Upper lobe of right lung (tissue), 1 donor: ENCODE measurements around the gene KLF13. TPM values are rescaled to one million over a fixed set of nuclear protein-coding genes. Genes with fewer than 3 reads are reported as not detected.

Experiments used
- ATAC-seq: fragments of 200-7000 bp; cut with Tn5 transposase; one replicate; pipeline ENCODE4 v1.9.1; 2020; ENCODE audit warnings: mild to moderate bottlenecking, moderate library complexity
- DNase-seq: peaks from one replicate; pipeline ENCODE4 v3.0.0-alpha.2; 2020
- H3K27ac ChIP-seq: fragments of 200-600 bp; one replicate; pipeline ENCODE4 v1.8.0; 2022
- H3K27me3 ChIP-seq: fragments of 200-600 bp; one replicate; pipeline ENCODE4 v1.8.0; 2022; ENCODE audit warnings: mild to moderate bottlenecking
- H3K36me3 ChIP-seq: fragments of 200-600 bp; one replicate; pipeline ENCODE4 v1.8.0; 2022
- H3K4me1 ChIP-seq: fragments of 200-600 bp; one replicate; pipeline ENCODE4 v1.8.0; 2022
- H3K4me3 ChIP-seq: fragments of 200-600 bp; one replicate; pipeline ENCODE4 v1.8.0; 2022; ENCODE audit warnings: mild to moderate bottlenecking
- H3K9me3 ChIP-seq: fragments of 200-600 bp; one replicate; pipeline ENCODE4 v1.8.0; 2022
- CTCF ChIP-seq: fragments of 200-600 bp; IDR thresholded peaks from one replicate; pipeline ENCODE4 v1.8.0; 2022; ENCODE audit warnings: antibody characterized with exemption
- intact Hi-C: fragments of 100-400 bp; cut with DNase I; formaldehyde crosslinking; loops from one replicate; pipeline ENCODE4 v1.11.0; 2022
- total RNA-seq: library from RNA; stranded (reverse); fragmentation: NEBNext Ultra II Directional; extraction: Animal tissue kit (Norgen Biotek cat#: 25700); gene quantifications from one replicate; pipeline ENCODE4 v1.2.1, GENCODE V29; 2021
- donor health status: DM: no; HTN: yes; CAD: no; lungs with severe emphysema.

Gene KLF13
- total RNA-seq, 1 donor from 2014 or later: 176 TPM

- H3K4me3 ChIP-seq: no peak overlapping the region
- intact Hi-C loops: no loop called here
- H3K27me3 ChIP-seq: no peaks in the 10 kb centered on the region
- peak; percentile 83 for DNase-seq
- H3K36me3 ChIP-seq: no peaks in the 10 kb centered on the region
- TF ChIP-seq CTCF: no peak
- peaks cover 24% of the 10 kb centered on the region for H3K4me1 ChIP-seq
- peak; percentile 78 for ATAC-seq
- no peak overlapping the region for H3K27ac ChIP-seq
- no peaks in the 10 kb centered on the region for H3K9me3 ChIP-seq
Observed at GRCh38 chr15:31296646-31297574, 29.7 kb upstream of the KLF13 start.

GRCh38 chr15:31297575-31298456, 28.8 kb upstream of the KLF13 start:
- intact Hi-C loops: no loop called here
- Histone ChIP-seq H3K9me3 (no peaks in the 10 kb centered on the region), H3K4me1 (peaks cover 24% of the 10 kb centered on the region), H3K36me3 (no peaks in the 10 kb centered on the region), H3K27me3 (no peaks in the 10 kb centered on the region), H3K27ac (no peak overlapping the region), H3K4me3 (no peak overlapping the region)
- TF ChIP-seq CTCF: no peak
- DNase-seq (peak; percentile 36), ATAC-seq (no peak)

GRCh38 chr15:31298707-31299172, 27.9 kb upstream of the KLF13 start:
- H3K9me3 ChIP-seq: no peaks in the 10 kb centered on the region
- H3K27me3 ChIP-seq: no peaks in the 10 kb centered on the region
- no peaks in the 10 kb centered on the region for H3K36me3 ChIP-seq
- peaks cover 34% of the 10 kb centered on the region for H3K4me1 ChIP-seq
- intact Hi-C loops: no loop called here
- H3K4me3 ChIP-seq: no peak overlapping the region
- no peak overlapping the region for H3K27ac ChIP-seq
- ATAC-seq (no peak), DNase-seq (peak; percentile 31)
- TF ChIP-seq CTCF: no peak

GRCh38 chr15:31300208-31300661, 26.4 kb upstream of the KLF13 start:
- Histone ChIP-seq H3K27me3 (no peaks in the 10 kb centered on the region), H3K4me3 (no peak overlapping the region), H3K9me3 (no peaks in the 10 kb centered on the region), H3K27ac (no peak overlapping the region), H3K36me3 (no peaks in the 10 kb centered on the region), H3K4me1 (peaks cover 35% of the 10 kb centered on the region)
- DNase-seq (peak; percentile 53), ATAC-seq (no peak)
- TF ChIP-seq CTCF: no peak
- intact Hi-C loops: loop anchor here (10.0 kb wide), 1 partner anchor 45 kb away; no protein-coding TSS in a partner anchor

GRCh38 chr15:31300981-31301672, 25.5 kb upstream of the KLF13 start:
- ATAC-seq (no peak), DNase-seq (peak; percentile 60)
- no peak overlapping the region for H3K27ac ChIP-seq
- H3K27me3 ChIP-seq: no peaks in the 10 kb centered on the region
- H3K4me3 ChIP-seq: no peak overlapping the region
- no peaks in the 10 kb centered on the region for H3K36me3 ChIP-seq
- H3K4me1 ChIP-seq: peaks cover 29% of the 10 kb centered on the region
- TF ChIP-seq CTCF: no peak
- intact Hi-C loops: loop anchor here (10.0 kb wide), 1 partner anchor 46 kb away; no protein-coding TSS in a partner anchor
- H3K9me3 ChIP-seq: no peaks in the 10 kb centered on the region
